OCI-LY7 (cell line): ENCODE data around the gene KCNMA1. TPM values are rescaled to one million over a fixed set of nuclear protein-coding genes. Genes with fewer than 3 reads are reported as not detected.

Experiments used
- BruUV-seq: library from RNA; stranded (reverse); fragments of 400-500 nt; replicated peaks from 2 replicates; lab custom pipeline; 2021; lab: Mats Ljungman, UMichigan
- CTCF ChIA-PET: fragments of 300-600 bp; sonication (Branson Sonifier 250); formaldehyde crosslinking; loops from one replicate; lab custom pipeline; 2022; ENCODE audit warnings: antibody characterized with exemption; ENCODE audit not compliant: unreplicated experiment; lab: Charles Lee
- POLR2A ChIA-PET: fragments of 300-600 bp; sonication (Branson Sonifier 250); formaldehyde crosslinking; loops from one replicate; lab custom pipeline; 2022; ENCODE audit warnings: antibody characterized with exemption; lab: Charles Lee
- DNase-seq: peaks from one replicate; pipeline ENCODE4 v3.0.0-alpha.2; 2015; ENCODE audit warnings: low spot score
- H2AFZ ChIP-seq: fragments of 200-600 bp; sonication (generic), shearing (Covaris generic); 2 replicates; pipeline ENCODE4 v1.6.1; 2014; ENCODE audit warnings: mild to moderate bottlenecking, antibody characterized with exemption, low read length, moderate library complexity
- H3K27ac ChIP-seq: fragments of 200-600 bp; sonication (generic); 2 replicates; pipeline ENCODE4 v1.5.1; 2014; ENCODE audit warnings: mixed run types, low read depth, mild to moderate bottlenecking, moderate library complexity, low read length, inconsistent platforms; ENCODE audit not compliant: poor library complexity, severe bottlenecking
- H3K36me3 ChIP-seq: fragments of 200-600 bp; sonication (generic); 2 replicates; pipeline ENCODE4 v1.6.1; 2014; ENCODE audit warnings: mild to moderate bottlenecking, antibody characterized with exemption, low read length, moderate library complexity, mixed read lengths; ENCODE audit not compliant: insufficient read depth
- H3K4me1 ChIP-seq: fragments of 200-600 bp; sonication (generic); 2 replicates; pipeline ENCODE4 v1.5.1; 2014; ENCODE audit warnings: mild to moderate bottlenecking, low read length; ENCODE audit not compliant: insufficient read depth, poor library complexity, severe bottlenecking
- H3K4me2 ChIP-seq: fragments of 200-600 bp; sonication (generic); 2 replicates; pipeline ENCODE4 v1.6.1; 2014; ENCODE audit warnings: mild to moderate bottlenecking, low read length
- H3K4me3 ChIP-seq: fragments of 200-600 bp; sonication (generic); 2 replicates; pipeline ENCODE4 v1.5.1; 2014; ENCODE audit warnings: mild to moderate bottlenecking, low read depth, low read length; ENCODE audit not compliant: poor library complexity, severe bottlenecking
- H3K79me2 ChIP-seq: fragments of 200-600 bp; sonication (generic); 2 replicates; pipeline ENCODE4 v1.6.1; 2016; ENCODE audit warnings: low read depth, mild to moderate bottlenecking, low read length, moderate library complexity, mixed read lengths; ENCODE audit not compliant: insufficient read depth
- H3K9me2 ChIP-seq: fragments of 200-600 bp; sonication (generic); 2 replicates; pipeline ENCODE4 v1.6.1; 2016; ENCODE audit warnings: mild to moderate bottlenecking, low read length, mixed read lengths; ENCODE audit not compliant: insufficient read depth
- H3K9me3 ChIP-seq: fragments of 200-600 bp; sonication (generic); 2 replicates; pipeline ENCODE4 v1.6.1; 2014; ENCODE audit warnings: mild to moderate bottlenecking, mixed run types, low read length, mixed read lengths
- H4K20me1 ChIP-seq: fragments of 200-600 bp; sonication (generic); 2 replicates; pipeline ENCODE4 v1.6.1; 2014; ENCODE audit warnings: mild to moderate bottlenecking, antibody characterized with exemption, low read length, moderate library complexity, mixed read lengths; ENCODE audit not compliant: insufficient read depth
- EZH2phosphoT487 ChIP-seq: fragments of 200-600 bp; sonication (generic); IDR thresholded peaks from 2 replicates; pipeline ENCODE4 v1.6.1; 2018; ENCODE audit warnings: low read depth, borderline replicate concordance, mild to moderate bottlenecking, mixed run types, antibody characterized with exemption, low read length, moderate library complexity, mixed read lengths
- intact Hi-C: fragments of 100-400 bp; cut with micrococcal nuclease; formaldehyde crosslinking; loops from one replicate; pipeline ENCODE4 v1.10.0; 2022; ENCODE audit not compliant: unreplicated experiment
- total RNA-seq, 2 experiments: library from RNA; depleted of rRNA in 1 of 2; stranded (reverse); fragments of >200 nt in 1 of 2; shearing (Covaris generic) in 1 of 2; gene quantifications; 2 replicates each; pipeline ENCODE4 v1.2.3, GENCODE V29; 2014 to 2022
- TF ChIP-seq, protein P1 (sequence below): fragments of 200-600 bp; sonication (generic); conservative IDR thresholded peaks from 2 replicates; pipeline ENCODE4 v1.5.1; 2014; ENCODE audit warnings: mild to moderate bottlenecking, antibody characterized with exemption, low read length, moderate library complexity, mixed read lengths

Gene KCNMA1
- total RNA-seq, 2 experiments from 2014 or later: not detected

- CTCF ChIA-PET: no interaction called here
These were observed 493.0 kb downstream of the KCNMA1 start for GRCh38 chr10:77144656-77145055.

DNA sequence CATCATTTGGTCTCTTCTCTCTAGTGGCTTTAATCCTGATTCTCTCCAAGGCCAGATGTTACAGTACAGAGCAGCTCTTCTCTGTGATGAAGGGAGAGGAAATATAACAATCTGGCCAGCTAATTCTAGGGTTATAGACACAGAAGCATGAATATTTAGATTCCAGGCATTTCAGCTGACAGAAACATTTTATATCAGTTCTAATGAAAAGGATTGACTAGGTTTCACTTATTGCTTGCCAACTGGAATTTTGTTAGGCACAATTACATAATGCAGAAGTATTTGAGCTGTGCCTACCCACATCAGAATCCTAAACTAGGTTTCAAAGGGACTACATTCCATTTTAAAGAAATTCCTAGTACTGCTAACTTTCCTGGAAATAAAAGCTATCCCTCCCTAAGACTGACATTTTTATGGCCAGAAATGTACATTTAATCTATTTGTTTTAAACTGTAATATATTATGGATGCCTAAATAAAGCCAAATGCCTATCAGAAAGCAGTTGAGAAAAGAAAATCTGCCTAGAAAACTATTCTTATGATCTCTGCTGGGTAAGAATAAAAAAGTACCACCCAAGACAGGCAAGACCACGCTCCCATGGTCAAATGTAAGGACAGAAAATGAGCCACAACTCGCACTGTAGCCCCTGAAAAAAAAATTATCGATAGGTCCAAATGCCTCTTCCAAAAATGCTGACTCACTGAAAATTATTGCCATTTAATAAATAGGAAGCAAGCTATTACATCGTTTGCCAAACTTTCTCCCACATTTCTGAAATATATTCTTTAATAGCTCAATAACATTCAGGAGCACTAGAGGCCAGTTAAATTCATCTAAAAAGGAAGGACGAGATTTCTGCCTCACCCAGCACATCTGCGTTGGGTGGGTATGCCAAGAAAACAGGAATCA lies 498.1 kb downstream of the KCNMA1 start:
- CTCF ChIA-PET: no interaction called here
- H3K4me3 ChIP-seq: no peak overlapping the region
- no peaks in the 10 kb centered on the region for H4K20me1 ChIP-seq
- no TSS peak for BruUV-seq
- H3K9me3 ChIP-seq: no peaks in the 10 kb centered on the region
- H3K36me3 ChIP-seq: no peaks in the 10 kb centered on the region
- TF ChIP-seq, protein P1, sequence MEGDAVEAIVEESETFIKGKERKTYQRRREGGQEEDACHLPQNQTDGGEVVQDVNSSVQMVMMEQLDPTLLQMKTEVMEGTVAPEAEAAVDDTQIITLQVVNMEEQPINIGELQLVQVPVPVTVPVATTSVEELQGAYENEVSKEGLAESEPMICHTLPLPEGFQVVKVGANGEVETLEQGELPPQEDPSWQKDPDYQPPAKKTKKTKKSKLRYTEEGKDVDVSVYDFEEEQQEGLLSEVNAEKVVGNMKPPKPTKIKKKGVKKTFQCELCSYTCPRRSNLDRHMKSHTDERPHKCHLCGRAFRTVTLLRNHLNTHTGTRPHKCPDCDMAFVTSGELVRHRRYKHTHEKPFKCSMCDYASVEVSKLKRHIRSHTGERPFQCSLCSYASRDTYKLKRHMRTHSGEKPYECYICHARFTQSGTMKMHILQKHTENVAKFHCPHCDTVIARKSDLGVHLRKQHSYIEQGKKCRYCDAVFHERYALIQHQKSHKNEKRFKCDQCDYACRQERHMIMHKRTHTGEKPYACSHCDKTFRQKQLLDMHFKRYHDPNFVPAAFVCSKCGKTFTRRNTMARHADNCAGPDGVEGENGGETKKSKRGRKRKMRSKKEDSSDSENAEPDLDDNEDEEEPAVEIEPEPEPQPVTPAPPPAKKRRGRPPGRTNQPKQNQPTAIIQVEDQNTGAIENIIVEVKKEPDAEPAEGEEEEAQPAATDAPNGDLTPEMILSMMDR: no peak
- no peak for TF ChIP-seq EZH2phosphoT487
- no peak overlapping the region for H2AFZ ChIP-seq
- POLR2A ChIA-PET: interaction anchor here (1.2 kb wide), 1 partner anchor 20 kb away, joined by 3 read pairs; no protein-coding TSS in a partner anchor
- H3K27ac ChIP-seq: no peak overlapping the region
- DNase-seq: no peak
- no peaks in the 10 kb centered on the region for H3K9me2 ChIP-seq
- intact Hi-C loops: no loop called here
- no peaks in the 10 kb centered on the region for H3K4me1 ChIP-seq
- H3K4me2 ChIP-seq: no peak overlapping the region
- no peaks in the 10 kb centered on the region for H3K79me2 ChIP-seq

More at GRCh38 chr10:77144656-77145055, 493.0 kb downstream of the KCNMA1 start:
- Histone ChIP-seq H3K9me2 (no peaks in the 10 kb centered on the region), H3K9me3 (no peaks in the 10 kb centered on the region), H2AFZ (no peak overlapping the region), H3K4me1 (no peaks in the 10 kb centered on the region), H3K4me3 (no peak overlapping the region), H3K36me3 (no peaks in the 10 kb centered on the region), H3K4me2 (no peak overlapping the region), H3K27ac (no peak overlapping the region), H4K20me1 (no peaks in the 10 kb centered on the region), H3K79me2 (no peaks in the 10 kb centered on the region)
- no peak for DNase-seq
- POLR2A ChIA-PET: no interaction called here
- BruUV-seq: no TSS peak
- intact Hi-C loops: no loop called here
- TF ChIP-seq, protein P1: no peak
- TF ChIP-seq EZH2phosphoT487: no peak

DNA sequence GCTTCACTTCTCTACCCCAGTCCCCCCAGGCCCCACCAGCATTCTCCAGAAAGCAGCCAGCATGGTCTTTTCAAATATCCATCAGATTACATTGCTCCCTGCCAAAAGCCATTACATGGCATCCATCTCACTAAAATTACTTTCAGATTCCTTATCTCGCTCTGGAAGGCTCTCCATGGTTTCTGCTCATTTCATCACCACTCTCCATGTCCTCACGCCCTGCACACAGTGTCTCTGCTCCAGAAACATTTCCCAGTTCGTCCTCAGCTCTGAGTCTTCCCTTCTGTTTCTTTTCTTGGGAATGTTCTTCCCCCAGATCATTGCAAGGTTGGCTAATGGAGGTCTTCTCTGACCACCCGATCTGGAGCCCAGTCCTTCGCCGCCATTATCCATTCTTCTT lies 499.1 kb downstream of the KCNMA1 start:
- ChIA-PET CTCF (no interaction called here), POLR2A (interaction anchor here (1.2 kb wide), 1 partner anchor 21 kb away, joined by 3 read pairs; no protein-coding TSS in a partner anchor)
- no peak overlapping the region for H3K4me3 ChIP-seq
- no peaks in the 10 kb centered on the region for H3K79me2 ChIP-seq
- no peaks in the 10 kb centered on the region for H3K9me2 ChIP-seq
- H3K4me2 ChIP-seq: no peak overlapping the region
- H2AFZ ChIP-seq: no peak overlapping the region
- H4K20me1 ChIP-seq: no peaks in the 10 kb centered on the region
- DNase-seq: no peak
- no TSS peak for BruUV-seq
- no peaks in the 10 kb centered on the region for H3K9me3 ChIP-seq
- no peaks in the 10 kb centered on the region for H3K4me1 ChIP-seq
- H3K36me3 ChIP-seq: no peaks in the 10 kb centered on the region
- intact Hi-C loops: no loop called here
- TF ChIP-seq EZH2phosphoT487: no peak
- TF ChIP-seq, protein P1: no peak
- H3K27ac ChIP-seq: no peak overlapping the region
